GM19239 (cell line): Measurements from ENCODE around the gene BANP.
"Not testable (repeated sequence)": the region's sequence is repeated elsewhere in the genome, so short reads cannot be mapped to it uniquely, and the experiment has no call there.

ENCODE experiments used
- DNase-seq: peaks from one replicate; pipeline ENCODE4 v3.0.0; 2011; ENCODE audit warnings: low spot score; ENCODE audit not compliant: insufficient read length
- FAIRE-seq: peaks from 2 replicates; lab custom pipeline; 2011; peaks lifted over from hg19 to GRCh38; lab: Jason Lieb, UNC

Gene BANP

GRCh38 chr16:88023786-88024185 lies 72.6 kb downstream of the BANP start:
- FAIRE-seq (no peak), DNase-seq (no peak)

DNA sequence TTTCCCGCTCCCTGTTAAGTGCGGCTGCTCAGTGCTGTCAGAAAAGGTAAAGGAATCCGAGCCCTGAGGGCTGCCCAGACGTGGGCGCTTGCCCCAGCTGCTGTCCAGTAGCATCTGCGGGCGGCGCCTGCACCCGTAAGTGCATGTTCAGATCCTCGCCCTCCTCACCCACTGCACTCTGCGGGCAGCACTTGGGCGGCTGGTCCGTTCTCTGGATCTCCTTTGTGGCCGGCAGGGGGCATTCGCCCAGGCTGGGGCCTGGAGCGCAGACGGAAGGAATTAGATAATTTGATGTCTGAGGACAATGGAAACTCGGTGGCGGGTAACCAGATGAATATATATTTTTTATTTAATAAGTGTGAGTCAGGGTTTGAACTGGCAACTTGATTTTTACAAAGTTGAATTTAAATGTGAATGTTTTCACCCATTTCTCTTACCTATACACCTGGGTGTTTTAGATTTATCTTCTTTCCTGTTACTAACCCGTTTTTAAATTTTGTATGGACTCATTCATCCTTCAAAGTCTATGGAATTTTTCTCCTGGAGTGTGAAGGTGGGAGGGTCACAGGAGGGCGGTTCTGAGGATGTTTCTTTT lies 73.4 kb downstream of the BANP start:
- DNase-seq, FAIRE-seq: not testable (repeated sequence)

DNA sequence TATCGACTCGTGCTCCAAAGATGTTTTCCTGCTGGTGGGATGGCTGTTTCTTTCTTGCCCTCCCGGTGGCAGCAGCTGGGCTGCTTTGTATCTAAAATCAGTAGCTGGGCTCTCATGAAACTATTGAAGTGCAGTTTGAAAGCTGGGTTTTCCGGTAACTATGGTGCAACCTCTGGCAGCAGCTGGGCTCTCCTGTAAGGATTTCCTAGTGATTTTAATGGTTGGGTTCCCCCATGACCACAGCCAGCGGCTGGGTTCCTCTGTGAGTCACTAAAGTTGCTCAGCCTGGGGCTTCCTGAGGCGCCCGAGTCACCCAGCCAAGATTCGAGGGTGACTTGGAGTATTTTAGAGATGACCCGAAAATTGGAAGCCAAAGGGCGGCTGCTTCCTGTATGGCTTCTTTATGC lies 73.9 kb downstream of the BANP start:
- DNase-seq, result not testable (repeated sequence)
- FAIRE-seq, result peak; percentile 4

GRCh38 chr16:88025828-88026555 lies 74.8 kb downstream of the BANP start:
- DNase-seq, FAIRE-seq: not testable (repeated sequence)

DNA sequence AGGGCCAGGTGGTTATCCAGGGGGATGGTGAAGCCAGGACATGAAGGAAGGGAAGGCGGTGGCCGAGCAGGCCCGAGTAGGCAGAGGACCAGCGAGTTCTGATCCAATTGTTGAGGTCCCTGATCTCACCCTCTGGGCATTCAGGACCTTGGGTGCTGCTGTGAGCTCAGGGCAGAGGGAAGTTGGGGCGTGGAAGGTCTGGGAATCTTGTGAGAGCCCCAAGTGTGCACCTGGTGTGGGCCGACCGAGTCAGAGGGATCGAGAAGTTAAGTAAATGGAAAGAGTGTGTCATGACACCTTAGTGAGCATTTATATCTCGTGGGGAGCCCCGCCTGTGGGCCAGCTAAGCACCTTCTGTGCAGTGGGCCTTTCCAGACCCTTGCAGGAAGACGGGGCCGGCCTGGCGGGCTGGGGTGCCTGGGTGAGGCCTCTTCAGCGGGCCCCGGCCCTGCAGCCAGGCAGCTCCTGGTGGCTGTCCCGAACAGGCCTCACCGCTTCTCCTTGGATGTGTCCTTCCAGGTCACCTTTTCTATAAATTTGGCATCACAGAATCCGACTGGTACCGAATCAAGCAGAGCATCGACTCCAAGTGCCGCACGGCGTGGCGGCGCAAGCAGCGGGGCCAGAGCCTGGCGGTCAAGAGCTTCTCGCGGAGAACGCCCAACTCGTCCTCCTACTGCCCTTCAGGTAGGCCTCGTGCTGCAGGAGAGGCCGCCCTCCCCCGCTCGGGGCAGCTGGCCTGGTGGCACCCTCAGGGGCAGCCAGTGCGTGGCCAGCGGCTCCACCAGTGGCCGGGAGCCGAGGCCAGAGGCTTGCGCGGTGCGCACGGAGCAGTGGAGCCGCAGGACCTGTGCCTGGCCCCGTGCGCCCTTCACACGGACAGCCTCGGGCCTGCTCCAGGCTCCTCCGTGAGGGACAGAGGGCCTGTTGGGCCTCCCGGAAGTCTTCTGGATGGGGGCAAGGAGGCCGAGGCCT lies 76.0 kb downstream of the BANP start:
- DNase-seq (no peak), FAIRE-seq (no peak)

GRCh38 chr16:88028177-88028930 lies 77.1 kb downstream of the BANP start:
- not testable (repeated sequence) for DNase-seq, FAIRE-seq

DNA sequence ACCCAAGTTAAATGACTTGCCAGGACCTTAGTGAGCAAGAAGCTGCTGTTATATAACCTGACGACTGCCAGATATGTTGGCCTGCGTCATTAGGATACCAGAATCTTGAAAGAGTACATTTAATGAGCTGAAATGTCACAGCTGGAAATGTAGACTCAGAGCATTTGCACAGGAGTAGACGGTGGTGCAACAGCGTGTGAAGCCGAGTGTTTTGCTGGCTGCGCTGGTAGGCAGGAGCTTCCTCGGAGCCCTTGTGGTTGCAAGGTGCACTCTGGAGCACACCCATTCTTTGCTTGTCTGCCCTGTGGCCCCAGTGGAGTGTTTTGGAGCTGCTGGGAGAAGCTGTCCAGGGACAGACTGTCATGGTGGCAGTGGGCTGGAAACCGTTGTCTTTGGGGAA lies 79.3 kb downstream of the BANP start:
- DNase-seq, result no peak
- FAIRE-seq, result no peak

GRCh38 chr16:88030961-88031360 lies 79.7 kb downstream of the BANP start:
- DNase-seq, FAIRE-seq: not testable (repeated sequence)

DNA sequence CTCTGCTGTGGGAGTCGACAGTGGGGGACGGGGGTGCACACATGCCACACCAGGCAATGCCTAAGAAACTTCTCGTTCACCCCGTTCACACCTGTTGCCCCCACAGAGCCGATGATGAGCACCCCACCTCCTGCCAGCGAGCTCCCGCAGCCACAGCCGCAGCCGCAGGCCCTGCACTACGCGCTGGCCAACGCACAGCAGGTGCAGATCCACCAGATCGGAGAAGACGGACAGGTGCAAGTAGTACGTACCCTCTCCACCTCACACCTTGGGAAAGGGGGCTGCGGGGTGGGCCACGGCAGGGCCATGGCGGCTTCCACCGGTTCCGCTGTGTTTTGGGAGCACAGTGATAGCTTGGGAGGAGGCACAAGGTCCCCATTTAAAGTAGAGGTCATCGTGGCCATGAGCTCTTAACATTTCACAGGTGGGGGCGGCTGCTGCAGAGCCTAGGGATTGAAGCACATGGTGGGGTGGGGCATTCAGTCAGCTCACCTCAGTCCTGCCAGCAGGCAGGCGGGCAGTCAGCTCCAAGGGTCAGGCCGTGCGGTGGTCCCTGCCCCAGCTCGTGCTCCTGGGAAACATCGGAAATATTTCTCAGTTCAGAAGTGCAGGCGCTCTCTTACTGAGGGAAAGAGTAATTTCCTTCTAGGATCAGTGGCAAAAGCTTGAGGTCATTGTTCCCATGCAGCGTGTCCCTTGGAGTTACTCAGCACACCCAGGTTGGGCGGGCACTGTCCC lies 81.9 kb downstream of the BANP start:
- FAIRE-seq, DNase-seq: not testable (repeated sequence)

- DNase-seq (no peak), FAIRE-seq (no peak)
Observed at GRCh38 chr16:88034770-88035169, 83.5 kb downstream of the BANP start.

GRCh38 chr16:88035292-88035691 lies 84.1 kb downstream of the BANP start:
- FAIRE-seq (no peak), DNase-seq (no peak)

DNA sequence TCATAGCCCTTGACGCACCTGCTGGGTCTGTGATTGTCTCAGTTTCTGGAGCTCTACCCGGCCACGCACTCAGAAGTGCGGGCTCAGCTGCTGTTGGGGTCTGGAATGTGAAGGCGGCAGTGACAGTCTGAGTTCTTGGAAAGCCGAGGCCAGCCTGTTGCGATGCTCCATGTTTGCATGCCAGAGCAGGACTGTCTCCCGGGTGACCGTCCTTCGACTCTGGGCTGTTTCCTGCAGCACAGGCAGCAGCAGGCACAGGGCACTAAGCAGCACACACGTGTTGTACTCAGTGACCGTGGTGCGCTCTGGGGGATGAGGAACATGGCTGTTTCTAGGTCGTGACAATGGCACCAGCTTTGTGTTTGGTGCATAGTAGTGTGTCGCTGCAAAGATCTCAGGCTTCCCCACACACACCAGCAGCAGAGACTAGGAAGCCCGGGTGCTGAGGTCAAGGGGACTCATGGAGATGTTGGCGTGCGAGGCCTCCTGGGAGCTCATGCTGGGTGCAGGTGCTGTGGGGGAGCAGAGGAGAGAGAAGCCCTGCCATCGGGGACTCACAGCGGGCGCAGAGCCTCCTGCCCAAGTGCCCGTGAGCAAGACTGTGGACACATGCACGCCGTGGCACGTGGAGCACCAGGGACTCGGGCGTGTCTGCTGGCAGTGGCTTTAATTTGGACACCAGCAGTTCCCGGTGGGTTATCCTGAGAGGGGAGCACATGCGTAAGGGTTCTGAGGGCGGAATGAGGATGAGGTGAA lies 84.8 kb downstream of the BANP start:
- DNase-seq, FAIRE-seq: not testable (repeated sequence)

GRCh38 chr16:88036640-88036996 lies 85.4 kb downstream of the BANP start:
- DNase-seq, FAIRE-seq: not testable (repeated sequence)

GRCh38 chr16:88037359-88037758 lies 86.1 kb downstream of the BANP start:
- DNase-seq, FAIRE-seq: not testable (repeated sequence)

DNA sequence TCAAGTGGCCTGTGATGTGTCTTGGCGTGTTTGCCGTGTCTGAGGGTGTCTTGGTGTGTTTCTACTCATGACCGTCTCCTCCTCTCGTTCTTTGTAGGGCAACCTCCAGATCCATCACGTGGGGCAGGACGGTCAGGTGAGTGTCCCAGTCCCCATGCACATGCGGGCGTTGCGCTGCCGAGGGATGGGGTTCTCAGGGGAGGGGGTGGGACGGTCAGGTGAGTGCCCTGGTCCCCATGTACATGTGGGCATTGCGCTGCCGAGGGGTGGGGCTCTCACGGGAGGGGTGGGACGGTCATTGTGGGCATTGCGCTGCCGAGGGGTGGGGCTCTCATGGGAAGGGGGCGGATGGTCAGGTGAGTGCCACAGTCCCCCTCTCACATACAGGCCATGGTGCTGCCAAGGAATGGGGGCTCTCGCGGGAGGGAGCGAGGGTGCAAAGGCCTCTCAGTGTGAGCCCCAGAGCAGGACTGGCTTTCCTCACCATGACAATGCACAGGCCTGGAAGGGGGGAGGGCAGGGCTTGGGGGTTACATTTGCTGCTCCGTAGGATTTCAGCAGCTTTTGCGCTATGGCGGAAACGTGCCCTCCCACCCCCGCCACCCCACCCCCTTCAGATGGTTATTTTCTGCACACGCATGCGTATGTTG lies 86.8 kb downstream of the BANP start:
- not testable (repeated sequence) for FAIRE-seq, DNase-seq

GRCh38 chr16:88038526-88038908 lies 87.3 kb downstream of the BANP start:
- not testable (repeated sequence) for FAIRE-seq, DNase-seq

GRCh38 chr16:88039591-88039990 lies 88.4 kb downstream of the BANP start:
- DNase-seq (no peak), FAIRE-seq (no peak)
